ENCODE measurements around the gene NET1. TPM values are rescaled to one million over a fixed set of nuclear protein-coding genes. Genes with fewer than 3 reads are reported as not detected.

NET1 gene
- total RNA-seq (10 to 100 TPM in 6 of 7 donors, 1 to 10 TPM in 1; 4.6 to 19.5 (median 14.7) TPM), polyA plus RNA-seq (1 to 10 TPM; 6.1 to 8.2 (median 6.9) TPM)
- long read RNA-seq, donor 1, partial matches to known transcripts = 0 of 5 reads
- long read RNA-seq, donor 1, other reads (novel, unspliced or antisense) = 0 of 5 reads
- long read RNA-seq, donor 2, partial matches to known transcripts = 0 of 2 reads
- long read RNA-seq, donor 2, other reads (novel, unspliced or antisense) = 0 of 2 reads

- H3K27me3 ChIP-seq (replicated peaks in 1 of 7) = peaks cover 0 to 16% (median 0%) of the 10 kb centered on the region in 7 donors
- H3K36me3 ChIP-seq = no peaks in the 10 kb centered on the region
- DNase-seq = peak; percentile 90
- peak in 2 of 3 donors; percentile 56 to 74 for TF ChIP-seq POLR2AphosphoS5 (IDR thresholded peaks at IDR 0.05)
- TF ChIP-seq POLR2A (IDR thresholded peaks at IDR 0.05) = no peak
- H3K4me3 ChIP-seq = peak within 1 kb of the TSS; percentile 71 to 96 (median 76)
- H3K4me1 ChIP-seq = peaks cover 0 to 21% (median 12%) of the 10 kb centered on the region in 6 donors
- peak within 1 kb of the TSS in 2 of 8 donors; percentile 38 to 67 for H3K27ac ChIP-seq
- WGBS, 5 donors = 1% methylated on average over 24 to 48 of the region's 48 CpGs
- peaks cover 0 to 7% (median 0%) of the 10 kb centered on the region in 8 donors for H3K9me3 ChIP-seq
- intact Hi-C loops (cut with DNase I; ENCODE audit: low total_unique reads) = no loop called here
These were observed at the start of gene NET1 for GRCh38 chr10:5412277-5412941. Gene NET1, plus strand, starts transcription at chr10:5412557. Its CDS starts 136 bp downstream, at chr10:5412693.

- Histone ChIP-seq H3K4me3 (no peak overlapping the region), H3K27ac (no peak overlapping the region), H3K4me1 (no peaks in the 10 kb centered on the region), H3K27me3 (replicated peaks in 1 of 7) (peaks cover 0 to 44% (median 0%) of the 10 kb centered on the region in 7 donors), H3K9me3 (no peaks in the 10 kb centered on the region), H3K36me3 (no peaks in the 10 kb centered on the region)
- intact Hi-C loops (cut with DNase I; ENCODE audit: low total_unique reads) = no loop called here
- DNase-seq = no peak
- TF ChIP-seq CTCF (IDR thresholded peaks at IDR 0.05 in 8 of 11, conservative IDR thresholded peaks at IDR 0.05 in 3 of 11) = no peak
- TF ChIP-seq POLR2A (IDR thresholded peaks at IDR 0.05) = no peak
- TF ChIP-seq POLR2AphosphoS5 (IDR thresholded peaks at IDR 0.05) = no peak
These were observed 49.5 kb upstream of the NET1 start for GRCh38 chr10:5362873-5363272.

GRCh38 chr10:5364374-5364773, 48.0 kb upstream of the NET1 start:
- Histone ChIP-seq H3K4me3 (no peak overlapping the region), H3K4me1 (no peaks in the 10 kb centered on the region), H3K9me3 (no peaks in the 10 kb centered on the region), H3K27me3 (replicated peaks in 1 of 7) (peaks cover 0 to 32% (median 0%) of the 10 kb centered on the region in 7 donors), H3K36me3 (no peaks in the 10 kb centered on the region), H3K27ac (no peak overlapping the region)
- TF ChIP-seq POLR2A (IDR thresholded peaks at IDR 0.05) = no peak
- TF ChIP-seq CTCF (IDR thresholded peaks at IDR 0.05 in 8 of 11, conservative IDR thresholded peaks at IDR 0.05 in 3 of 11) = no peak
- TF ChIP-seq POLR2AphosphoS5 (IDR thresholded peaks at IDR 0.05) = no peak
- 86 to 93% (median 89%) methylated on average over 11 of the region's 11 CpGs for WGBS, 5 donors
- intact Hi-C loops (cut with DNase I; ENCODE audit: low total_unique reads) = no loop called here
- DNase-seq = no peak

GRCh38 chr10:5364890-5365338, 47.4 kb upstream of the NET1 start, which contains the start of gene UCN3:
Gene UCN3, plus strand, starts transcription at chr10:5364966. Its CDS starts 8,755 bp downstream, at chr10:5373721.
- Histone ChIP-seq H3K36me3 (no peaks in the 10 kb centered on the region), H3K4me1 (no peaks in the 10 kb centered on the region), H3K27ac (no peak within 1 kb of the TSS), H3K27me3 (replicated peaks in 1 of 7) (peaks cover 0 to 32% (median 0%) of the 10 kb centered on the region in 7 donors), H3K9me3 (no peaks in the 10 kb centered on the region), H3K4me3 (no peak within 1 kb of the TSS)
- DNase-seq = no peak
- intact Hi-C loops (cut with DNase I; ENCODE audit: low total_unique reads) = no loop called here
- 70 to 84% (median 75%) methylated on average over 21 of the region's 21 CpGs for WGBS, 5 donors
- TF ChIP-seq POLR2AphosphoS5 (IDR thresholded peaks at IDR 0.05) (no peak), POLR2A (IDR thresholded peaks at IDR 0.05) (no peak), CTCF (IDR thresholded peaks at IDR 0.05 in 8 of 11, conservative IDR thresholded peaks at IDR 0.05 in 3 of 11) (no peak)
